ENCODE measurements around the gene DLGAP1.

DLGAP1 gene

DNA sequence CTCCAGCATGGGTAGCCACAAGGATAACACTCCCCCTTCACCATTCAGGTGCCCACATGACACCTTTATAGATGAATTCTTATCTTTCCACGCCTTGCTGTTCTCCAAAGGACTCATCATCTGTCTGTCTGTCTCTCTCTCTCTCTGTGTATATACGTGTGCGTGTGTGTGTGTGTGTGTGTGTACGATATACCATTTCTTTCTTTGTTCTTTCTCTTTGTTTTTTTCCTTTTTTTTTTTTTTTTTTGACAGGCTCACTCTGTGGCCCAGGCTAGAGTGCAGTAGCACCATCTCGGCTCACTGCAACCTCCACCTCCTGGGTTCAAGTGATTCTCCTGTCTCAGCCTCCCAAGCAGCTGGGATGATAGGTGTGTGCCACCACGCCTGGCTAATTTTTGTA lies 98.2 kb downstream of the DLGAP1 start:
- H3K36me3 ChIP-seq (ENCODE audit: insufficient read depth, insufficient read length, low read length), result no peaks in the 10 kb centered on the region

DNA sequence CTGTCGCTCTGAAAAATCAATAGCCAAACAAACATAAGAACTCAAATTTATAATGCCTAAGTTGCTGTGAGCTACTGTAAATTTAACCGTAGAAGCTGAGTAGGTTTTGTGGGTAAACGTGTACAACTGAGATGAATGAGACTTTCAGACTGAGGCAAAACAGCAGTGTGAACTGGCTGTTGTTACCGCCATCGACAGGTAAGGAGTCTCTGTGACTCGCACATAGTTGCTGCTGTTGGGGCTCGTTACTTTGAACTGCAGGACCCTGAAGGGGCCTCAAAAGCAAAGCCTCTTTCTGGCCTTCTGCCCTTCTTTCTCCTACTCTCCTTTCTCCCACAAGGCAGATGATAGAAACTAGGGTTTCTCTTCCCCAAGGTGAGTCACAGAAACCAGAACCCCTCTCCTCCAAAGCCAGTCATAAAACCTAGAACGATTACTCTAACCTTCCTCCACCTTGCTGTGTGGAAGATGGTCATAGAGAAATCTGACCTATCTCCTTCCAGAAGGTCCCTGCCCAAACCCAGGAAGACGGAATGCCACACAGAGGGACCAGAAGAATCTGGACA lies 101.2 kb downstream of the DLGAP1 start:
- Histone ChIP-seq H3K4me1 (ENCODE audit: insufficient read depth, insufficient read length) (no peaks in the 10 kb centered on the region), H3K4me3 (ENCODE audit: insufficient read length, low read depth) (no peak overlapping the region), H3K36me3 (ENCODE audit: insufficient read depth, insufficient read length, low read length) (no peaks in the 10 kb centered on the region), H3K9ac (ENCODE audit: insufficient read length, low read depth) (no peak overlapping the region), H3K9me3 (ENCODE audit: insufficient read depth, low read length) (no peaks in the 10 kb centered on the region), H3K27me3 (ENCODE audit: insufficient read depth, insufficient read length) (no peaks in the 10 kb centered on the region)
- TF ChIP-seq YY1 (IDR thresholded peaks at IDR 0.05; ENCODE audit: insufficient read depth, insufficient read length) (no peak), ZNF274 (IDR thresholded peaks at IDR 0.05; ENCODE audit: low read depth, low read length) (no peak), SUZ12 (IDR thresholded peaks at IDR 0.05; ENCODE audit: extremely low read depth, insufficient read depth, insufficient read length) (no peak)
- DNase-seq (ENCODE audit: low read depth, low spot score), result no peak

More for the DNA sequence above, 98.2 kb downstream of the DLGAP1 start:
- Histone ChIP-seq H3K4me1 (ENCODE audit: insufficient read depth, insufficient read length) (no peaks in the 10 kb centered on the region), H3K4me3 (ENCODE audit: insufficient read length, low read depth) (no peak overlapping the region), H3K9ac (ENCODE audit: insufficient read length, low read depth) (no peak overlapping the region), H3K27me3 (ENCODE audit: insufficient read depth, insufficient read length) (no peaks in the 10 kb centered on the region), H3K9me3 (ENCODE audit: insufficient read depth, low read length) (no peaks in the 10 kb centered on the region)
- TF ChIP-seq SUZ12 (IDR thresholded peaks at IDR 0.05; ENCODE audit: extremely low read depth, insufficient read depth, insufficient read length), result no peak
- no peak for TF ChIP-seq ZNF274 (IDR thresholded peaks at IDR 0.05; ENCODE audit: low read depth, low read length)
- no peak for TF ChIP-seq YY1 (IDR thresholded peaks at IDR 0.05; ENCODE audit: insufficient read depth, insufficient read length)
- no peak for DNase-seq (ENCODE audit: low read depth, low spot score)

DNA sequence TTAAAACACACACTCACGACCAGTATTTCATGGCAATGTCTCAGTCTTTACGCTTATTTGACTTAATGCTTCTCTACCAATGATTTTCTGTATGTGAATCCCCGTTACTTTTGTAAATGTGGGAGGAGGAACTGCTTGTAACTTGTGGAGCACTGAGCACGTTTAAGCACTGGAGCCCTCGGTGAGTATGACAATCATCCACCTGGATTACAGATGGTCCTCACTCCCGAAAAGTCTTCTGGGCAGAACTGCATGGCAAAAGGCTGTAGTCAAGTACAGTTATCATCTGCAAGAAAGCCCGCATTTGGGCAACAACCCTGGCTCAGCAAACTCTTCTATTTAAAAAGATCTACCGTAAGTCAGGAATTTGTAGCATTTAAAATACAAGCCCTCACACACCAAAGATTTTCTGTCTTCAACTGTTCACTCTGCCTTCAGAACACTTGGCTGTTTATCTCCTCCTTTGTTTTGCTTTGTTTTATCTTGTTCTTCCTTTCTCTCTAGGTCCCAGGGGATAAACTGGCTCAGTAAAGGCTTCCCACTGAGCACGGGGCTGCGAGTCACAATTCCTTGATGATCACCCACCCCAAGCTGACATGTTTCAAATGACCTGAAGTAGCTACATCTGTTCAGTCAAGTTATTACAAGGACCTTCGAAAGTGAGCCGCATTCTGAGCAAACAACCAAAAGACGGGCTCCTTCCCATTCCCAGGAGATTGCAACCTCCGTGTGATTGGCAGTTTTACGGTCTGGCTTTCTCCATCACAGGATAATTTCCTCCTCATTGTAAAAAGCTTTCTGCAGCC lies 102.2 kb downstream of the DLGAP1 start:
- Histone ChIP-seq H3K27me3 (ENCODE audit: insufficient read depth, insufficient read length) (no peaks in the 10 kb centered on the region), H3K36me3 (ENCODE audit: insufficient read depth, insufficient read length, low read length) (no peaks in the 10 kb centered on the region), H3K4me1 (ENCODE audit: insufficient read depth, insufficient read length) (no peaks in the 10 kb centered on the region), H3K4me3 (ENCODE audit: insufficient read length, low read depth) (no peak overlapping the region), H3K9me3 (ENCODE audit: insufficient read depth, low read length) (no peaks in the 10 kb centered on the region), H3K9ac (ENCODE audit: insufficient read length, low read depth) (no peak overlapping the region)
- TF ChIP-seq SUZ12 (IDR thresholded peaks at IDR 0.05; ENCODE audit: extremely low read depth, insufficient read depth, insufficient read length) (no peak), YY1 (IDR thresholded peaks at IDR 0.05; ENCODE audit: insufficient read depth, insufficient read length) (no peak), ZNF274 (IDR thresholded peaks at IDR 0.05; ENCODE audit: low read depth, low read length) (no peak)
- peak; percentile 11 for DNase-seq (ENCODE audit: low read depth, low spot score)

DNA sequence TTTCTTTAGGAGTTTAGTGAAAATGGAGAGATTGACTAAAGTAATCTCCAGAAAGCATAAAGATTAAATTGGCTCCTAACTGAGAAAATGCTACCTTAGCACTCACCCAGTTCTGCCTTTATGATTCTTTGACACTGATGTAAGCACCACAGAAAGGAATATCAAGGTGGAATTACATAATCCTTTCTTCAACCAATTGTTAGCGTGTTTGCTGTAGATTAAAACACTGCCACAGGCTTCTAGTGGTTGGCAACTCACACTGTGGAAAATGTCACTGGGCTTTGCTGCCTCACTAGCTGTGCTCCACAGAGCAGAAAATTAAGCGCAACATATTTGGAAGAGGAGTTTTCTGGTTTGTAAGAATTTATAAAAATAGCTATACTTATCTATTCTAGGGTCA lies 104.1 kb downstream of the DLGAP1 start:
- Histone ChIP-seq H3K4me3 (ENCODE audit: insufficient read length, low read depth) (no peak overlapping the region), H3K4me1 (ENCODE audit: insufficient read depth, insufficient read length) (no peaks in the 10 kb centered on the region), H3K27me3 (ENCODE audit: insufficient read depth, insufficient read length) (no peaks in the 10 kb centered on the region), H3K36me3 (ENCODE audit: insufficient read depth, insufficient read length, low read length) (no peaks in the 10 kb centered on the region), H3K9ac (ENCODE audit: insufficient read length, low read depth) (no peak overlapping the region), H3K9me3 (ENCODE audit: insufficient read depth, low read length) (no peaks in the 10 kb centered on the region)
- no peak for DNase-seq (ENCODE audit: low read depth, low spot score)
- no peak for TF ChIP-seq ZNF274 (IDR thresholded peaks at IDR 0.05; ENCODE audit: low read depth, low read length)
- no peak for TF ChIP-seq SUZ12 (IDR thresholded peaks at IDR 0.05; ENCODE audit: extremely low read depth, insufficient read depth, insufficient read length)
- no peak for TF ChIP-seq YY1 (IDR thresholded peaks at IDR 0.05; ENCODE audit: insufficient read depth, insufficient read length)

DNA sequence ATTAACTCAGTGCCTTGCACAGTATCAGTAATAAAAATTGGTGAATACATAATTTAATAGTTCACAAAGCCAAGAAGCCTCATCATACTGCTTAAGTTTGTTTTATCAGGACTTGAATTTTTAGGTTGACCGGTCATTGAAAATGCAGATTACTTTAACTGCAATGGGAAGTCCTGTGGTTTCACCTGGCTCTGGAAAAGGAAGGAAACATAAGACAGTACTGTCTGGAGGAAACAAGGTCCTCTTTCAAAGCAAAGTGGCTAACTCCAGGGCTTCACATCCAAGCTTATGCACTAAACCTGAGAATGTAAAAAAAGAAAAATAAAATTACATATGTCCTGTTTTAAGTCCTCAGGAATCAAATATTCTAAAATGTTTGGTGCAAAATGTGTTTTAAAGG lies 119.7 kb downstream of the DLGAP1 start:
- Histone ChIP-seq H3K36me3 (ENCODE audit: insufficient read depth, insufficient read length, low read length) (no peaks in the 10 kb centered on the region), H3K4me3 (ENCODE audit: insufficient read length, low read depth) (no peak overlapping the region), H3K9ac (ENCODE audit: insufficient read length, low read depth) (no peak overlapping the region), H3K27me3 (ENCODE audit: insufficient read depth, insufficient read length) (no peaks in the 10 kb centered on the region), H3K9me3 (ENCODE audit: insufficient read depth, low read length) (no peaks in the 10 kb centered on the region), H3K4me1 (ENCODE audit: insufficient read depth, insufficient read length) (no peaks in the 10 kb centered on the region)
- no peak for DNase-seq (ENCODE audit: low read depth, low spot score)
- TF ChIP-seq SUZ12 (IDR thresholded peaks at IDR 0.05; ENCODE audit: extremely low read depth, insufficient read depth, insufficient read length) (no peak), ZNF274 (IDR thresholded peaks at IDR 0.05; ENCODE audit: low read depth, low read length) (no peak), YY1 (IDR thresholded peaks at IDR 0.05; ENCODE audit: insufficient read depth, insufficient read length) (no peak)

DNA sequence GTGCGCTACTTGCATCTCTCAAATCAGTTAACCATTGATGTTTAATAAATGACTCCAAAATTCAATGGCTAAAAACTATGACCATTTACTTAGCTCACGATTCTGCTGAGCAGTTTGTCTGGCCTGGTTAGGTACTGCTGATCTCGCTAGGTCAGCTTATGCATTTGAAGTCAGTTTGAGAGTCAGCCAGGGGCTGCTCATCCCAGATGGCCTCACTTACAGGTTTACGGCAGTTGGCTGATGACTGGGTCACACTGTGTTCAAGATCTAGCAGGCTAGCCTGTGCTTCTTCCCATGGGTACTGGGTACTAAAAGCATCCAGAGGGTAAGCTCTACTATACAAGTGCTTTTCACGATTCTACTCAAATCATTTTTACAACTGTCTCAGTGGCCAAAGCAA lies 122.1 kb downstream of the DLGAP1 start:
- no peak overlapping the region for H3K4me3 ChIP-seq (ENCODE audit: insufficient read length, low read depth)
- no peak overlapping the region for H3K9ac ChIP-seq (ENCODE audit: insufficient read length, low read depth)
- H3K9me3 ChIP-seq (ENCODE audit: insufficient read depth, low read length), result no peaks in the 10 kb centered on the region
- no peak for DNase-seq (ENCODE audit: low read depth, low spot score)
- H3K27me3 ChIP-seq (ENCODE audit: insufficient read depth, insufficient read length), result no peaks in the 10 kb centered on the region
- no peaks in the 10 kb centered on the region for H3K4me1 ChIP-seq (ENCODE audit: insufficient read depth, insufficient read length)
- TF ChIP-seq YY1 (IDR thresholded peaks at IDR 0.05; ENCODE audit: insufficient read depth, insufficient read length) (no peak), ZNF274 (IDR thresholded peaks at IDR 0.05; ENCODE audit: low read depth, low read length) (no peak), SUZ12 (IDR thresholded peaks at IDR 0.05; ENCODE audit: extremely low read depth, insufficient read depth, insufficient read length) (no peak)
- H3K36me3 ChIP-seq (ENCODE audit: insufficient read depth, insufficient read length, low read length), result no peaks in the 10 kb centered on the region
